ENCODE results near the gene ABHD1.
A peak's percentile ranks its signal among the peaks of the same experiment; 100 is the strongest.

Gene ABHD1

DNA sequence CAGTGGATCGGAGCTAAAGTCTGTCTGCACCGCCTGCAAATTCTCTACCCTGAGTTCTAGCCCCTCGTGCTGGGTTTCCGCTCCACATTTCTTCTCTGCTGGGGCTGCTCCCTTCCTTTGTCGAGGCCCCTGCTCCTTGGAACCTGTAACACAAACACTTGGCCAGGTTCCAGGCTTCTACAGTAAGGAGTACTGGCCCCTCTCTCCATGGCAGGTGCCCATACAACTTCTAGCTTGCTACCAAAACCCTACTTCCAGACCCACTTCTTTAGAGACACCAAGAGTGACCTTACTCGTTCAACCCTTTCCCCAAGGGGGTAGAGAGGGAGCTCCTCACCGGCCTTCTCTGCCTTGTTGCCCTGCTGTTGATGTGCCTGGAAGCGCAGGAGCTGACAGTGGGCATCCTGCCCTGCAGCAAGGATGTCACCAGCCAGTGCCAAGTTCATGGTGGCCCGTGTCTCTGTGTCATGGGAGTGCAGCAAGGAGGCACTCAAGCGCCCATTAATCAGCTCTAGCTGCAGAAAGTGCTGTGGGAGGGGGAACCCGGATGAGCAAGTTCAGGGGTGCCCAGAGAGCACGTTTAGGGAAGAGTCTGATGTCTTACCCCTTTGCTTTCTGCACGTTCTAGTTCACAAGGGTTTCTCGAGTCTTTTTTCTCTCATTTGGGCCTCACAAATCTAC lies 9.7 kb downstream of the ABHD1 start:
- no peaks in the 10 kb centered on the region for H3K27me3 ChIP-seq (ENCODE audit: low read depth, low read length)
- peaks cover 4% of the 10 kb centered on the region for H4K20me1 ChIP-seq (ENCODE audit: insufficient read depth, low read length)
- TF ChIP-seq, protein P1, sequence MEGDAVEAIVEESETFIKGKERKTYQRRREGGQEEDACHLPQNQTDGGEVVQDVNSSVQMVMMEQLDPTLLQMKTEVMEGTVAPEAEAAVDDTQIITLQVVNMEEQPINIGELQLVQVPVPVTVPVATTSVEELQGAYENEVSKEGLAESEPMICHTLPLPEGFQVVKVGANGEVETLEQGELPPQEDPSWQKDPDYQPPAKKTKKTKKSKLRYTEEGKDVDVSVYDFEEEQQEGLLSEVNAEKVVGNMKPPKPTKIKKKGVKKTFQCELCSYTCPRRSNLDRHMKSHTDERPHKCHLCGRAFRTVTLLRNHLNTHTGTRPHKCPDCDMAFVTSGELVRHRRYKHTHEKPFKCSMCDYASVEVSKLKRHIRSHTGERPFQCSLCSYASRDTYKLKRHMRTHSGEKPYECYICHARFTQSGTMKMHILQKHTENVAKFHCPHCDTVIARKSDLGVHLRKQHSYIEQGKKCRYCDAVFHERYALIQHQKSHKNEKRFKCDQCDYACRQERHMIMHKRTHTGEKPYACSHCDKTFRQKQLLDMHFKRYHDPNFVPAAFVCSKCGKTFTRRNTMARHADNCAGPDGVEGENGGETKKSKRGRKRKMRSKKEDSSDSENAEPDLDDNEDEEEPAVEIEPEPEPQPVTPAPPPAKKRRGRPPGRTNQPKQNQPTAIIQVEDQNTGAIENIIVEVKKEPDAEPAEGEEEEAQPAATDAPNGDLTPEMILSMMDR (IDR thresholded peaks at IDR 0.05; ENCODE audit: low read depth, low read length), result no peak
- no peak for TF ChIP-seq EZH2phosphoT487 (IDR thresholded peaks at IDR 0.05; ENCODE audit: low read depth)
- H3K27ac ChIP-seq (ENCODE audit: low read length), result peak overlapping the region; percentile 48; the same call in 1 of the 2 replicates
- H2AFZ ChIP-seq (ENCODE audit: low read depth, low read length), result no peak overlapping the region
- peaks cover 12% of the 10 kb centered on the region for H3K4me1 ChIP-seq (ENCODE audit: low read length)
- peak overlapping the region; percentile 83 for H3K4me3 ChIP-seq (ENCODE audit: low read length)
- H3K9ac ChIP-seq (ENCODE audit: low read length), result peak overlapping the region; percentile 94
- H3K4me2 ChIP-seq (ENCODE audit: low read length), result peak overlapping the region; percentile 86
- peaks cover 21% of the 10 kb centered on the region for H3K79me2 ChIP-seq (ENCODE audit: low read length)
- H3K9me3 ChIP-seq (ENCODE audit: insufficient read depth, low read length), result no peaks in the 10 kb centered on the region
- H3K36me3 ChIP-seq (replicated peaks; ENCODE audit: low read depth, low read length), result peaks cover 38% of the 10 kb centered on the region

DNA sequence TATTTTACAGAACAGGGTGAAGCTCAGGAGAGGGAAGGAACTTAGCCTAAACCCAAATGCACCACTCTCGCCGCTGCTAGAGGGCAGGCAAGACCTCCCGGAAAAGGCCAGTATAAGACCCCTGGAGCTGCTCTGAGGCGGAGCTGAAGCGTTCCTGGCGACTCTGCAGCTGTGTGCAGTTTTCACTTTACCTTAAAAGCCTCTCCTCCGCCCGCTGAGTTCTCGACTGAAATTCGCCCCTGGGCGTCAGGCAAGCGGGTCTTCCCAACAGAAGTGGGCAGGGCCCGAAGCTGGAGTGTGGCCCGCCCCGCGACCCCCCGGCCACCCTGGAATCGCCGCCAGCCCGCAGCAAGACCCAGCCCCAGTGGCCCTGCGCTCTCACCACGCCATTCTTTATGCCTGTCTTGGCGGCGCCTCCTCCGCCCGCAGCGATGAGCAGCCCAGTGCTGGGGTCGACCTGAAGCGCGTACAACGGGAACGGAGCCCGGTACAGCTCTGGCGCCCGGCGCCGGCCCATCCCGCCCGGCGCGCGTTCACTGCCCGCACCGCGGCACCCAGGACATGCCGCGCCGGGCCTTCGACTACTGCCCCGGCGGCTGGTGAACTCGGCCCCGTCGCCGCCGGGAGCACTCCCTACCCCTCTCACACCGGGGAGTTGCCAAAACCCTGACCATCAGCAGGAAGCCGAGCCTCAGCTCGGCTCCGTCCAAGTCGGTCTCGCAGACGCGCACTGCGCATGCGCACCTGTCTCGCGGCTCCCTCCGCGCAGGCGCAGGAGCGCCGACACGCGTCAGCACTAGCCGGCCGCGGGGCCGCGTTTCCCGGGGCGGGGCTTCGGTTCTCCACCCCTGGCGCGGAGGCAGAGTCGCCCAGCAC lies 10.5 kb downstream of the ABHD1 start, which contains the start of gene PREB:
Gene PREB (minus strand): TSS at position 732 of the 876 bp plus-strand sequence. CDS start 215 bp downstream, at position 517.
- Histone ChIP-seq H3K79me2 (ENCODE audit: low read length) (peaks cover 21% of the 10 kb centered on the region), H2AFZ (ENCODE audit: low read depth, low read length) (peak within 1 kb of the TSS; percentile 71), H3K4me3 (ENCODE audit: low read length) (peak within 1 kb of the TSS; percentile 83), H3K36me3 (replicated peaks; ENCODE audit: low read depth, low read length) (peaks cover 34% of the 10 kb centered on the region), H3K4me1 (ENCODE audit: low read length) (peaks cover 12% of the 10 kb centered on the region), H3K27ac (ENCODE audit: low read length) (peak within 1 kb of the TSS; percentile 48), H3K27me3 (ENCODE audit: low read depth, low read length) (no peaks in the 10 kb centered on the region), H3K4me2 (ENCODE audit: low read length) (peak within 1 kb of the TSS; percentile 86), H3K9ac (ENCODE audit: low read length) (peak within 1 kb of the TSS; percentile 94), H3K9me3 (ENCODE audit: insufficient read depth, low read length) (no peaks in the 10 kb centered on the region), H4K20me1 (ENCODE audit: insufficient read depth, low read length) (peaks cover 4% of the 10 kb centered on the region)
- TF ChIP-seq, protein P1 (IDR thresholded peaks at IDR 0.05; ENCODE audit: low read depth, low read length), result peak; percentile 48
- TF ChIP-seq EZH2phosphoT487 (IDR thresholded peaks at IDR 0.05; ENCODE audit: low read depth), result no peak

DNA sequence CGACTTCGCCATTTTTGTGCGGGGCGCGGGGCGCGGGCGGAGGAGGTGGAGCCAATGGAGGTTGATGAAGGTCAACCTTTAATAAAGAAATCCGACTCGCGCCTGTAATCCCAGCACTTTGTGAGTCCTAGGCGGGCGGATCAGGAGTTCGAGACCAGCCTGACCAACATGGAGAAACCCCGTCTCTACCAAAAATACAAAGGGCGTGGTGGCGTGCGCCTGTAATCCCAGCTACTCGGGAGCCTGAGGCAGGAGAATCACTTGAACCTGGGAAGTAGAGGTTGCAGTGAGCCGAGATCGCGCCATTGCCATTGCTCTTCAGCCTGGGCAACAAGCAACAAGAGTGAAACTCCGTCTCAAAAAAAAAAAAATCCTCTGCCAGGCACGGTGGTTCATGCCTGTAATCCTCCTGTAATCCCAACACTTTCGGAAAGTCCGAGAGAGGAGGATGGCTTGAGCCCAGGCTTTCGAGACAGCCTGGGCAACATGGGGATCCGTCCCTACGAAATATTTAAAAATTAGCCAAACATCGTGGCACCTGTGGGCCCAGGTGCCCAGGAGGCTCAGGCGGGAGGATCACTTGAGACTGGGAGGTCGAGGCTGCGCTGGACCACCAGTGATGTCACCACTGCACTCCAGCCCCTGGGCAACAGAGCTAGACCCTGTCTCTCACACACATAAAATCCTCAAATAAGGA lies 11.3 kb downstream of the ABHD1 start:
- Histone ChIP-seq H3K27ac (ENCODE audit: low read length) (no peak overlapping the region), H4K20me1 (ENCODE audit: insufficient read depth, low read length) (peaks cover 4% of the 10 kb centered on the region), H3K79me2 (ENCODE audit: low read length) (peaks cover 21% of the 10 kb centered on the region), H2AFZ (ENCODE audit: low read depth, low read length) (peak overlapping the region; percentile 71), H3K4me2 (ENCODE audit: low read length) (peak overlapping the region; percentile 66), H3K9ac (ENCODE audit: low read length) (peak overlapping the region; percentile 65), H3K36me3 (replicated peaks; ENCODE audit: low read depth, low read length) (peaks cover 29% of the 10 kb centered on the region), H3K27me3 (ENCODE audit: low read depth, low read length) (no peaks in the 10 kb centered on the region), H3K4me3 (ENCODE audit: low read length) (peak overlapping the region; percentile 83), H3K4me1 (ENCODE audit: low read length) (peaks cover 12% of the 10 kb centered on the region), H3K9me3 (ENCODE audit: insufficient read depth, low read length) (no peaks in the 10 kb centered on the region)
- TF ChIP-seq EZH2phosphoT487 (IDR thresholded peaks at IDR 0.05; ENCODE audit: low read depth), result no peak
- TF ChIP-seq, protein P1 (IDR thresholded peaks at IDR 0.05; ENCODE audit: low read depth, low read length), result no peak

Measured in OCI-LY3 (cell line).